ENCODE results near the gene IL4R. TPM values are rescaled to one million over a fixed set of nuclear protein-coding genes. Genes with fewer than 3 reads are reported as not detected.

IL4R gene
- polyA plus RNA-seq, 1 donor from 2014 or later = 0.07 TPM

Other genes with a start within 250 kb of the IL4R start
- gene C16orf82, start 247.0 kb upstream of the IL4R start, polyA plus RNA-seq = not detected in 2 replicates
- 2.7 and 4.0 TPM in 2 replicates for gene KDM8, start 110.4 kb upstream of the IL4R start, polyA plus RNA-seq
- 11.5 and 20.0 TPM in 2 replicates for gene NSMCE1, start 45.2 kb upstream of the IL4R start, polyA plus RNA-seq
- gene IL21R, start 88.2 kb downstream of the IL4R start, polyA plus RNA-seq = 0.08 TPM in 1 of 2 replicates, not detected in the other
- gene GTF3C1, start 235.9 kb downstream of the IL4R start, polyA plus RNA-seq = 44.4 and 54.0 TPM in 2 replicates
- 4.8 and 6.4 TPM in 2 replicates for gene KATNIP, start 236.2 kb downstream of the IL4R start, polyA plus RNA-seq